ENCODE measurements around the gene C1orf210.
A peak's percentile ranks its signal among the peaks of the same experiment; 100 is the strongest.

The C1orf210 gene

GRCh38 chr1:43293896-43294760, 8.7 kb upstream of the C1orf210 start:
- peak; percentile 54 for DNase-seq

GRCh38 chr1:43293176-43293575, 7.8 kb upstream of the C1orf210 start:
- no peak for DNase-seq

GRCh38 chr1:43292679-43293078, 7.3 kb upstream of the C1orf210 start:
- no peak for DNase-seq

- DNase-seq: peak; percentile 73
Observed at GRCh38 chr1:43292216-43292615, 6.8 kb upstream of the C1orf210 start.

- DNase-seq: no peak
Observed at GRCh38 chr1:43288785-43289706, 3.7 kb upstream of the C1orf210 start.

GRCh38 chr1:43288058-43288784, 2.8 kb upstream of the C1orf210 start:
- no peak for DNase-seq

- DNase-seq: no peak
Observed at GRCh38 chr1:43286533-43286932, 1.2 kb upstream of the C1orf210 start.

GRCh38 chr1:43286115-43286514, 734 bp upstream of the C1orf210 start:
- DNase-seq: no peak

GRCh38 chr1:43284546-43285110, 753 bp downstream of the C1orf210 start:
- no peak for DNase-seq

- no peak for DNase-seq
Observed at GRCh38 chr1:43284065-43284464, 1.3 kb downstream of the C1orf210 start.

GRCh38 chr1:43282220-43283195, 2.9 kb downstream of the C1orf210 start:
- DNase-seq: no peak

GRCh38 chr1:43280692-43281091, 4.7 kb downstream of the C1orf210 start:
- DNase-seq: no peak

- no peak for DNase-seq
Observed at GRCh38 chr1:43279666-43280065, 5.7 kb downstream of the C1orf210 start.

GRCh38 chr1:43279161-43279560, 6.2 kb downstream of the C1orf210 start:
- DNase-seq: no peak

GRCh38 chr1:43277116-43277876, 8.1 kb downstream of the C1orf210 start:
- no peak for DNase-seq

GRCh38 chr1:43276673-43277072, 8.7 kb downstream of the C1orf210 start:
- DNase-seq: no peak

- no peak for DNase-seq
Observed at GRCh38 chr1:43275826-43276620, 9.4 kb downstream of the C1orf210 start.

GRCh38 chr1:43274804-43275180, 10.6 kb downstream of the C1orf210 start:
- DNase-seq: no peak

- no peak for DNase-seq
Observed at GRCh38 chr1:43274125-43274803, 11.1 kb downstream of the C1orf210 start.

All from eye (tissue), 1 donor.